ENCODE results near the gene ARMC6.

ARMC6 gene

DNA sequence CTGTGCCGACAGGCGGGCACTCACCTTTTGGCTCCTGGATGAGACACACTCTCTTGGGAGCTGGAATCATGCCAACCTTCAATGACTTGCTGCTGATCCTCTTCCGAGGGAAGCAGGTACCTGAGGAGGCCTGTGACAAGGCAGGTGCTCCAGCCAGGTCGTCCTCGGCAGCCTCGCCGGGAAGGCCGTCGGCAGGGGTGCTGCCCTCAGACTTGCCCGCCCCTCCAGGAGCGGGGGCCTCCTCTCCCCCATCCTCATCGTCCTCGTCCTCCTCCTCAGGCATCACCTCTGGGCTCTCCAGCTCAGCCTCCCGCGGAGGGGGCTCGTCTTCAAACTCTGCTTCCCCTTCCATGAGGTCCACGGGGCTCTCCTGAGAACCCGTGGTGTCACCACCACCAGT, 29.3 kb upstream of the ARMC6 start:
- Histone ChIP-seq H4K8ac (ENCODE audit: low read depth, low read length) (no peak overlapping the region), H3K18ac (ENCODE audit: low read length) (no peak overlapping the region), H2AK5ac (ENCODE audit: low read length) (no peak overlapping the region), H3K4ac (ENCODE audit: low read depth, low read length) (no peak overlapping the region), H3K23ac (ENCODE audit: low read length) (no peak overlapping the region), H3K79me2 (ENCODE audit: control insufficient read depth, insufficient read depth, low read length) (no peaks in the 10 kb centered on the region), H3K36me3 (ENCODE audit: control insufficient read depth, insufficient read depth, low read length) (peaks cover 21% of the 10 kb centered on the region), H3K4me1 (ENCODE audit: control insufficient read depth, low read depth, low read length) (no peaks in the 10 kb centered on the region), H2BK15ac (replicated peaks; ENCODE audit: low read depth) (no peak overlapping the region), H2BK5ac (ENCODE audit: low read length) (no peak overlapping the region), H3K79me1 (ENCODE audit: low read length) (no peaks in the 10 kb centered on the region), H3K9ac (ENCODE audit: low read length) (no peak overlapping the region), H4K5ac (ENCODE audit: low read length) (no peak overlapping the region), H2BK120ac (ENCODE audit: low read depth, low read length) (no peak overlapping the region), H3K56ac (ENCODE audit: low read length) (no peak overlapping the region), H3K4me3 (ENCODE audit: low read length) (no peak overlapping the region), H3K4me2 (ENCODE audit: low read length) (no peak overlapping the region), H3K27ac (ENCODE audit: low read depth, low read length) (no peak overlapping the region), H3K27me3 (ENCODE audit: insufficient read depth, low read length, poor library complexity) (no peaks in the 10 kb centered on the region)
- DNase-seq = no peak
- WGBS (ENCODE audit: extremely low coverage, insufficient coverage, low lambda C conversion rate) = no CpG with 5 or more reads among the region's 18 CpGs

DNA sequence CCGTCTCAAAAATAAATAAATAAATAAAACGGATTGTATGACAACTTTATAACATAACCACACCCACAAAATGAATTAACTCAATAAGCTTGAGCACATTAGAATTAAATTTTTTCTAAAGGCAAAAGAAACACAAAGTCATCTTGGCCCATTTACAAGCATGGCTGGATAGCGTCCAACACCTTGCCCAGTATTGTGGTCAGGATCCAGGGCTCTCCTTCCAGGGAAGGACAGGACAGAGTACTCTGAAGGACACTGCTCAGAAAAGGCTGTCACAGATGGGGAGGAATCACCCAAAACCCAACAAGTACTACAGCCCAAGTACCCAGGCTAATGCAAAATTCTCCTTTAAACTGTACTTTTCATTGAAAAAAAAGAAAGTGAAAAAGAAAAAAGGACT, 27.2 kb upstream of the ARMC6 start:
- peaks cover 20% of the 10 kb centered on the region for H3K36me3 ChIP-seq (ENCODE audit: control insufficient read depth, insufficient read depth, low read length)
- H2AK5ac ChIP-seq (ENCODE audit: low read length) = no peak overlapping the region

DNA sequence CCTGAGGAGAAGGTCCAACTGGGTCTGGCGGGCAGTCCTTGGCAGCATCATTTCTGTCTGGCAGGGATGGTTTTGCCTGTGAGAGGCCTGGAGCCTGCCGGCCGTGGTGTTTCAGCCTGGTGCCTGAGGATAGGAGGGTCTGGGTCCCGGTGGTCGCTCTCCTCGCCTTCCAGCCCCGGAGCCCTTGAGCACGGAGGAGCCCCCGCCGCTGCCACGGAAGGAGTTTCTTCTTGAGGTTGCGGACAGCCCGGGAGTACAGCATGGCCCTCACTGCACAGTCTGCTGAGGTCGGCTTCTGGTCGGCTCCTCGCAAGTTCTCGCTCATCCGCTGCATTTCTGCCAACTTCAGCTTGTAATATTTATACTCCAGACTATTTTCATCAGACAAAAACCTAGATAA, 23.5 kb upstream of the ARMC6 start:
- no peak for DNase-seq
- H2BK15ac ChIP-seq (replicated peaks; ENCODE audit: low read depth) = no peak overlapping the region
- no CpG with 5 or more reads among the region's 18 CpGs for WGBS (ENCODE audit: extremely low coverage, insufficient coverage, low lambda C conversion rate)

More for the DNA sequence above, 27.2 kb upstream of the ARMC6 start:
- no peaks in the 10 kb centered on the region for H3K27me3 ChIP-seq (ENCODE audit: insufficient read depth, low read length, poor library complexity)
- H2BK120ac ChIP-seq (ENCODE audit: low read depth, low read length) = no peak overlapping the region
- no peak overlapping the region for H4K8ac ChIP-seq (ENCODE audit: low read depth, low read length)
- H3K4ac ChIP-seq (ENCODE audit: low read depth, low read length) = no peak overlapping the region
- H3K4me2 ChIP-seq (ENCODE audit: low read length) = no peak overlapping the region
- H3K79me1 ChIP-seq (ENCODE audit: low read length) = no peaks in the 10 kb centered on the region
- H3K9ac ChIP-seq (ENCODE audit: low read length) = no peak overlapping the region
- no peak overlapping the region for H3K56ac ChIP-seq (ENCODE audit: low read length)
- H2BK5ac ChIP-seq (ENCODE audit: low read length) = no peak overlapping the region
- H3K18ac ChIP-seq (ENCODE audit: low read length) = no peak overlapping the region
- H3K79me2 ChIP-seq (ENCODE audit: control insufficient read depth, insufficient read depth, low read length) = no peaks in the 10 kb centered on the region
- no peaks in the 10 kb centered on the region for H3K4me1 ChIP-seq (ENCODE audit: control insufficient read depth, low read depth, low read length)
- DNase-seq = no peak
- H2BK15ac ChIP-seq (replicated peaks; ENCODE audit: low read depth) = no peak overlapping the region
- no peak overlapping the region for H3K23ac ChIP-seq (ENCODE audit: low read length)
- no CpG with 5 or more reads among the region's 3 CpGs for WGBS (ENCODE audit: extremely low coverage, insufficient coverage, low lambda C conversion rate)
- H3K4me3 ChIP-seq (ENCODE audit: low read length) = no peak overlapping the region
- no peak overlapping the region for H3K27ac ChIP-seq (ENCODE audit: low read depth, low read length)
- no peak overlapping the region for H4K5ac ChIP-seq (ENCODE audit: low read length)

DNA sequence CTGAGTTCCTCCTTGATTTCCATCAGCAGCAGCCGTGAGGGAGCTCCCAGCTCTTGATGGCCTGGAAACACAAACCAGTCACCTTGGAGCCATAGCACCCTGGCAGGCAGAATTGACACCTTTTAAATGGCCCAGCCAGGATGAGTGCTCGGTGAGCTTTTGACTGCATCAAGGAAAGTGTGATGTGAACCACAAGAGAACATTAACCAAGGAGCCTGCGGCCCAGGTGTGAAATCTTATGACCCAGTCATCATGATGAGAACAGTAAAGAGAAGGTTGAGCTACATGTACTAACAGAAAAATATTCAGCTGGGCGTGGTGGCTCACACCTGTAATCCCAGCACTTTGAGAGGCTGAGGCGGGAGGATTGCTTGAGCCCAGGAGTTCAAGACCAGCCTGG, 22.9 kb upstream of the ARMC6 start:
- Histone ChIP-seq H4K5ac (ENCODE audit: low read length) (no peak overlapping the region), H3K9ac (ENCODE audit: low read length) (no peak overlapping the region), H3K4me2 (ENCODE audit: low read length) (no peak overlapping the region), H2BK120ac (ENCODE audit: low read depth, low read length) (no peak overlapping the region), H3K56ac (ENCODE audit: low read length) (no peak overlapping the region), H2AK5ac (ENCODE audit: low read length) (no peak overlapping the region), H3K79me1 (ENCODE audit: low read length) (no peaks in the 10 kb centered on the region), H2BK15ac (replicated peaks; ENCODE audit: low read depth) (no peak overlapping the region), H3K36me3 (ENCODE audit: control insufficient read depth, insufficient read depth, low read length) (peaks cover 18% of the 10 kb centered on the region), H4K8ac (ENCODE audit: low read depth, low read length) (no peak overlapping the region), H3K18ac (ENCODE audit: low read length) (no peak overlapping the region), H2BK5ac (ENCODE audit: low read length) (no peak overlapping the region), H3K4me1 (ENCODE audit: control insufficient read depth, low read depth, low read length) (no peaks in the 10 kb centered on the region), H3K4me3 (ENCODE audit: low read length) (no peak overlapping the region), H3K27me3 (ENCODE audit: insufficient read depth, low read length, poor library complexity) (no peaks in the 10 kb centered on the region), H3K27ac (ENCODE audit: low read depth, low read length) (no peak overlapping the region), H3K23ac (ENCODE audit: low read length) (no peak overlapping the region), H3K79me2 (ENCODE audit: control insufficient read depth, insufficient read depth, low read length) (no peaks in the 10 kb centered on the region), H3K4ac (ENCODE audit: low read depth, low read length) (no peak overlapping the region)
- WGBS (ENCODE audit: extremely low coverage, insufficient coverage, low lambda C conversion rate) = no CpG with 5 or more reads among the region's 5 CpGs
- no peak for DNase-seq

More for the DNA sequence above, 23.5 kb upstream of the ARMC6 start:
- no peak overlapping the region for H3K4ac ChIP-seq (ENCODE audit: low read depth, low read length)
- H4K8ac ChIP-seq (ENCODE audit: low read depth, low read length) = no peak overlapping the region
- H2AK5ac ChIP-seq (ENCODE audit: low read length) = no peak overlapping the region
- H3K56ac ChIP-seq (ENCODE audit: low read length) = no peak overlapping the region
- H3K27me3 ChIP-seq (ENCODE audit: insufficient read depth, low read length, poor library complexity) = no peaks in the 10 kb centered on the region
- no peak overlapping the region for H3K18ac ChIP-seq (ENCODE audit: low read length)
- H4K5ac ChIP-seq (ENCODE audit: low read length) = no peak overlapping the region
- H2BK5ac ChIP-seq (ENCODE audit: low read length) = no peak overlapping the region
- no peaks in the 10 kb centered on the region for H3K79me2 ChIP-seq (ENCODE audit: control insufficient read depth, insufficient read depth, low read length)
- no peak overlapping the region for H3K9ac ChIP-seq (ENCODE audit: low read length)
- no peak overlapping the region for H2BK120ac ChIP-seq (ENCODE audit: low read depth, low read length)
- no peaks in the 10 kb centered on the region for H3K79me1 ChIP-seq (ENCODE audit: low read length)
- H3K4me1 ChIP-seq (ENCODE audit: control insufficient read depth, low read depth, low read length) = no peaks in the 10 kb centered on the region
- peaks cover 18% of the 10 kb centered on the region for H3K36me3 ChIP-seq (ENCODE audit: control insufficient read depth, insufficient read depth, low read length)
- no peak overlapping the region for H3K4me3 ChIP-seq (ENCODE audit: low read length)
- no peak overlapping the region for H3K27ac ChIP-seq (ENCODE audit: low read depth, low read length)
- no peak overlapping the region for H3K4me2 ChIP-seq (ENCODE audit: low read length)
- H3K23ac ChIP-seq (ENCODE audit: low read length) = no peak overlapping the region

DNA sequence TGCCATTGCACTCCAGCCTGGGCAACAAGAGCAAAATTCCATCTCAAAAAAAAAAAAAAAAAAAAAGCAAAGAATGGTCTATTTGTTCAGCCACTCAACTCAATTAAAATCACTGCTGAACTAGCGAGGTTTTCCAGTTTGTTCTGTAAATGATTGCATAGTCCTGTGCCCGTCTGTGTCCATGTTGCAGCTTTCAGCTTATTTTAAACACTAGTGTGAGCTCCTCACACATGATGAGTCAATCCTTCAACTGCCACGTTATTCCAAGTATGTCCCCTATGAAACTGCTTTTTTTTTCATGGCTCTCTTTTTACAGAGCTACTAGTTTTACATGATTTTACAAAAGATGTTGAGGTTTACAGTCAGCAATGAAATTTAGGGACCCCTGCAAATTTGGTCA, 12.3 kb upstream of the ARMC6 start:
- no peaks in the 10 kb centered on the region for H3K27me3 ChIP-seq (ENCODE audit: insufficient read depth, low read length, poor library complexity)
- no peak overlapping the region for H3K23ac ChIP-seq (ENCODE audit: low read length)
- H3K4ac ChIP-seq (ENCODE audit: low read depth, low read length) = no peak overlapping the region
- H3K36me3 ChIP-seq (ENCODE audit: control insufficient read depth, insufficient read depth, low read length) = peaks cover 24% of the 10 kb centered on the region
- H3K27ac ChIP-seq (ENCODE audit: low read depth, low read length) = no peak overlapping the region
- H3K4me1 ChIP-seq (ENCODE audit: control insufficient read depth, low read depth, low read length) = no peaks in the 10 kb centered on the region
- WGBS (ENCODE audit: extremely low coverage, insufficient coverage, low lambda C conversion rate) = no CpG with 5 or more reads among the region's 3 CpGs
- no peak overlapping the region for H3K9ac ChIP-seq (ENCODE audit: low read length)
- no peak overlapping the region for H2BK15ac ChIP-seq (replicated peaks; ENCODE audit: low read depth)
- H2AK5ac ChIP-seq (ENCODE audit: low read length) = no peak overlapping the region
- peaks cover 13% of the 10 kb centered on the region for H3K79me2 ChIP-seq (ENCODE audit: control insufficient read depth, insufficient read depth, low read length)
- no peak overlapping the region for H3K4me2 ChIP-seq (ENCODE audit: low read length)
- no peak overlapping the region for H3K56ac ChIP-seq (ENCODE audit: low read length)
- peaks cover 20% of the 10 kb centered on the region for H3K79me1 ChIP-seq (ENCODE audit: low read length)
- H2BK5ac ChIP-seq (ENCODE audit: low read length) = no peak overlapping the region
- no peak overlapping the region for H4K5ac ChIP-seq (ENCODE audit: low read length)
- H3K18ac ChIP-seq (ENCODE audit: low read length) = no peak overlapping the region
- no peak for DNase-seq
- H3K4me3 ChIP-seq (ENCODE audit: low read length) = no peak overlapping the region
- H2BK120ac ChIP-seq (ENCODE audit: low read depth, low read length) = no peak overlapping the region
- H4K8ac ChIP-seq (ENCODE audit: low read depth, low read length) = no peak overlapping the region

DNA sequence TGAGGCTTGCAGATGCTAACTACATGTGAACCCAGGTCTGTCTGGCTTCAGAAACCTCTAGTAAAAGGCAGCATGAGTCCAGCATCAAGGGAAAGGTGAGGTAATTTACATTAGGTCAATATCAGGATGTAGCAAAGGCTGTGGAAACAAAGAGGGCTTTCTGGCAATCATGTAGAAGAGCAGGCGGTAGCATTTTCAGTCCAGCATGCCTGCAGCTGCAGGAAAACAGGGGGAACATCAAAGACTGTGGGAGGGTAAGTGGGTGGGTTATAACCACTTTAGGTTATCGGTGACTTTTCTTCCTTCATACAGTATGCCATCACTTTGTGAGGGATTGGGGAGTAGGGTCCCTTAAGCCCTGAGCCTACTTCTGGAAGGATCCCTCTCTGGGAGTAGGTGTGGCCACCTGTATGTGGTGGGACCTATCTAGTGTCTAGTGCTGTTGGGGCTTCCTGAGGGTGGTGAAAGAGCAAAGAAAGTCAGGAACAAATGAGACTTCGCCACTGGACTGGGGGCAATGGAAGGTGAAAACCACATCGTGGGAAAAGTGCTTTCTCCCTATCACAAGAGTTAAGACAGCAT, 10.9 kb upstream of the ARMC6 start:
- no peak overlapping the region for H4K5ac ChIP-seq (ENCODE audit: low read length)
- H3K4me3 ChIP-seq (ENCODE audit: low read length) = no peak overlapping the region
- H3K9ac ChIP-seq (ENCODE audit: low read length) = no peak overlapping the region
- DNase-seq = no peak
- WGBS (ENCODE audit: extremely low coverage, insufficient coverage, low lambda C conversion rate) = no CpG with 5 or more reads among the region's 4 CpGs
- H3K18ac ChIP-seq (ENCODE audit: low read length) = no peak overlapping the region
- H3K23ac ChIP-seq (ENCODE audit: low read length) = no peak overlapping the region
- H4K8ac ChIP-seq (ENCODE audit: low read depth, low read length) = no peak overlapping the region
- H2BK5ac ChIP-seq (ENCODE audit: low read length) = no peak overlapping the region
- no peaks in the 10 kb centered on the region for H3K27me3 ChIP-seq (ENCODE audit: insufficient read depth, low read length, poor library complexity)
- H3K27ac ChIP-seq (ENCODE audit: low read depth, low read length) = no peak overlapping the region
- H3K79me2 ChIP-seq (ENCODE audit: control insufficient read depth, insufficient read depth, low read length) = peaks cover 13% of the 10 kb centered on the region
- H2AK5ac ChIP-seq (ENCODE audit: low read length) = no peak overlapping the region
- peaks cover 25% of the 10 kb centered on the region for H3K79me1 ChIP-seq (ENCODE audit: low read length)
- H2BK120ac ChIP-seq (ENCODE audit: low read depth, low read length) = no peak overlapping the region
- H3K4me1 ChIP-seq (ENCODE audit: control insufficient read depth, low read depth, low read length) = no peaks in the 10 kb centered on the region
- peaks cover 28% of the 10 kb centered on the region for H3K36me3 ChIP-seq (ENCODE audit: control insufficient read depth, insufficient read depth, low read length)
- no peak overlapping the region for H2BK15ac ChIP-seq (replicated peaks; ENCODE audit: low read depth)
- no peak overlapping the region for H3K4me2 ChIP-seq (ENCODE audit: low read length)
- no peak overlapping the region for H3K4ac ChIP-seq (ENCODE audit: low read depth, low read length)
- H3K56ac ChIP-seq (ENCODE audit: low read length) = no peak overlapping the region

Data from mesendoderm (in vitro differentiated cells).